Measurements from ENCODE around the gene PPP4R4.

PPP4R4 gene

GRCh38 chr14:94285158-94285557, 111.0 kb downstream of the PPP4R4 start:
- no peak overlapping the region for H2BK15ac ChIP-seq (ENCODE audit: low read length)
- no peak overlapping the region for H3K14ac ChIP-seq (ENCODE audit: low read length)
- H3K27me3 ChIP-seq (ENCODE audit: control insufficient read depth in 3 of 3, insufficient read depth in 3 of 3, low read depth in 1 of 3, low read length in 3 of 3): no peaks in the 10 kb centered on the region
- H2AK5ac ChIP-seq (ENCODE audit: low read depth, low read length): no peak overlapping the region
- H2AFZ ChIP-seq (ENCODE audit: low read length): no peak overlapping the region
- H3K23ac ChIP-seq (ENCODE audit: low read depth, low read length, poor library complexity): no peak overlapping the region
- no peaks in the 10 kb centered on the region for H3K36me3 ChIP-seq (replicated peaks in 1 of 2; ENCODE audit: control insufficient read depth in 2 of 2, insufficient read depth in 2 of 2, low read length in 2 of 2)
- no peak overlapping the region for H2BK5ac ChIP-seq (ENCODE audit: low read length)
- no peaks in the 10 kb centered on the region for H3K79me1 ChIP-seq (ENCODE audit: low read depth, low read length)
- no peak overlapping the region for H4K91ac ChIP-seq (ENCODE audit: low read depth, low read length, poor library complexity)
- no peak overlapping the region for H3K4me2 ChIP-seq (ENCODE audit: insufficient read depth, low read length, poor library complexity, severe bottlenecking)
- no peak for DNase-seq (ENCODE audit: low spot score)
- H3K9ac ChIP-seq (ENCODE audit: low read depth, low read length, poor library complexity): no peak overlapping the region
- H3K27ac ChIP-seq (replicated peaks; ENCODE audit: low read length): no peak overlapping the region
- H2BK12ac ChIP-seq (ENCODE audit: low read length): no peak overlapping the region
- H3K9me3 ChIP-seq (replicated peaks in 1 of 2; ENCODE audit: control insufficient read depth in 2 of 2, insufficient read depth in 1 of 2, low read depth in 1 of 2, low read length in 2 of 2): peaks cover 0 to 3% of the 10 kb centered on the region in 2 donors
- H3K18ac ChIP-seq (ENCODE audit: low read length): no peak overlapping the region
- H4K8ac ChIP-seq (ENCODE audit: low read depth, low read length): no peak overlapping the region
- H3K4me1 ChIP-seq (ENCODE audit: control insufficient read depth in 2 of 2, insufficient read depth in 1 of 2, low read depth in 1 of 2, low read length in 2 of 2): peaks cover 0 to 5% of the 10 kb centered on the region in 2 donors
- H2BK120ac ChIP-seq (ENCODE audit: low read depth, low read length): no peak overlapping the region
- H3K4me3 ChIP-seq (ENCODE audit: low read length in 2 of 2): no peak overlapping the region
- no peak overlapping the region for H3K4ac ChIP-seq (ENCODE audit: low read length)

- Histone ChIP-seq H3K18ac (ENCODE audit: low read length) (peak overlapping the region; percentile 32), H4K8ac (ENCODE audit: low read depth, low read length) (peak overlapping the region; percentile 73), H4K91ac (ENCODE audit: low read depth, low read length, poor library complexity) (no peak overlapping the region), H3K4me1 (ENCODE audit: control insufficient read depth in 2 of 2, insufficient read depth in 1 of 2, low read depth in 1 of 2, low read length in 2 of 2) (peaks cover 0 to 5% of the 10 kb centered on the region in 2 donors), H3K36me3 (replicated peaks in 1 of 2; ENCODE audit: control insufficient read depth in 2 of 2, insufficient read depth in 2 of 2, low read length in 2 of 2) (no peaks in the 10 kb centered on the region), H2AK5ac (ENCODE audit: low read depth, low read length) (no peak overlapping the region), H3K79me1 (ENCODE audit: low read depth, low read length) (no peaks in the 10 kb centered on the region), H3K4me3 (ENCODE audit: low read length in 2 of 2) (no peak overlapping the region), H3K4ac (ENCODE audit: low read length) (no peak overlapping the region), H3K27ac (replicated peaks; ENCODE audit: low read length) (no peak overlapping the region), H2BK5ac (ENCODE audit: low read length) (no peak overlapping the region), H3K27me3 (ENCODE audit: control insufficient read depth in 3 of 3, insufficient read depth in 3 of 3, low read depth in 1 of 3, low read length in 3 of 3) (no peaks in the 10 kb centered on the region), H3K14ac (ENCODE audit: low read length) (no peak overlapping the region), H2BK15ac (ENCODE audit: low read length) (no peak overlapping the region), H3K9me3 (replicated peaks in 1 of 2; ENCODE audit: control insufficient read depth in 2 of 2, insufficient read depth in 1 of 2, low read depth in 1 of 2, low read length in 2 of 2) (peaks cover 0 to 3% of the 10 kb centered on the region in 2 donors), H3K4me2 (ENCODE audit: insufficient read depth, low read length, poor library complexity, severe bottlenecking) (no peak overlapping the region), H2AFZ (ENCODE audit: low read length) (no peak overlapping the region), H3K23ac (ENCODE audit: low read depth, low read length, poor library complexity) (no peak overlapping the region), H2BK120ac (ENCODE audit: low read depth, low read length) (no peak overlapping the region), H3K9ac (ENCODE audit: low read depth, low read length, poor library complexity) (no peak overlapping the region), H2BK12ac (ENCODE audit: low read length) (no peak overlapping the region)
- no CpG with 5 or more reads among the region's 14 CpGs for WGBS, 2 donors (ENCODE audit: extremely low coverage in 2 of 2, insufficient read length in 2 of 2, insufficient replicate concordance in 1 of 2)
- no peak for DNase-seq (ENCODE audit: low spot score)
Observed at GRCh38 chr14:94288610-94289465, 114.7 kb downstream of the PPP4R4 start.

DNA sequence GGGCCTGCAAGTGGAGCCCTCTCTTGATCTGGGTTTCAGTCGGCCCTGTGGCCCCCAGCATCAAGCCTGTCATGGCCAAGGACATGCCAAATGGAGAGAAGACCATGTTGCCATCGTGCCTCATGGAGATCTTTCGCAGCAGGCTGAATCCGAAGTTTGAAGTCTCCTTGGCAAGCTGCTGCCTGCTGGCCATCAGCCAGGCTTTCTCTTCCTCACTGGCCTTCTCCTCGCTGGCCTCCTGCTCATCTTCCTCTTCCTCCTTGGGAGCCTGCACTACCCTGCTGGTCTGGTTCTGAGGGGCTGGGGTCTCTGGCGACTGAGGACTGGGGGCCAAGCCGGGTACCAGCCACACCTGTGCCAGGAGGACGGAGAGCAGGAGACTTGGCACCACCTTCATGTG, 116.1 kb downstream of the PPP4R4 start:
- DNase-seq (ENCODE audit: low spot score): no peak

GRCh38 chr14:94291159-94291905, 117.2 kb downstream of the PPP4R4 start:
- WGBS, 2 donors (ENCODE audit: extremely low coverage in 2 of 2, insufficient read length in 2 of 2, insufficient replicate concordance in 1 of 2): no CpG with 5 or more reads among the region's 13 CpGs

More for the DNA sequence above, 116.1 kb downstream of the PPP4R4 start:
- H3K9me3 ChIP-seq (replicated peaks in 1 of 2; ENCODE audit: control insufficient read depth in 2 of 2, insufficient read depth in 1 of 2, low read depth in 1 of 2, low read length in 2 of 2): peaks cover 0 to 3% of the 10 kb centered on the region in 2 donors
- no peak overlapping the region for H2BK5ac ChIP-seq (ENCODE audit: low read length)
- H4K91ac ChIP-seq (ENCODE audit: low read depth, low read length, poor library complexity): no peak overlapping the region
- H3K9ac ChIP-seq (ENCODE audit: low read depth, low read length, poor library complexity): no peak overlapping the region
- no peaks in the 10 kb centered on the region for H3K27me3 ChIP-seq (ENCODE audit: control insufficient read depth in 3 of 3, insufficient read depth in 3 of 3, low read depth in 1 of 3, low read length in 3 of 3)
- no peak overlapping the region for H3K23ac ChIP-seq (ENCODE audit: low read depth, low read length, poor library complexity)
- H4K8ac ChIP-seq (ENCODE audit: low read depth, low read length): no peak overlapping the region
- H3K4me1 ChIP-seq (ENCODE audit: control insufficient read depth in 2 of 2, insufficient read depth in 1 of 2, low read depth in 1 of 2, low read length in 2 of 2): peaks cover 0 to 5% of the 10 kb centered on the region in 2 donors
- H2AFZ ChIP-seq (ENCODE audit: low read length): no peak overlapping the region
- no peak overlapping the region for H3K4ac ChIP-seq (ENCODE audit: low read length)
- H2BK120ac ChIP-seq (ENCODE audit: low read depth, low read length): no peak overlapping the region
- H3K27ac ChIP-seq (replicated peaks; ENCODE audit: low read length): no peak overlapping the region
- no peak overlapping the region for H3K14ac ChIP-seq (ENCODE audit: low read length)
- H3K4me2 ChIP-seq (ENCODE audit: insufficient read depth, low read length, poor library complexity, severe bottlenecking): no peak overlapping the region
- no peaks in the 10 kb centered on the region for H3K79me1 ChIP-seq (ENCODE audit: low read depth, low read length)
- no peak overlapping the region for H2BK15ac ChIP-seq (ENCODE audit: low read length)
- H2AK5ac ChIP-seq (ENCODE audit: low read depth, low read length): no peak overlapping the region
- H3K4me3 ChIP-seq (ENCODE audit: low read length in 2 of 2): no peak overlapping the region
- no peaks in the 10 kb centered on the region for H3K36me3 ChIP-seq (replicated peaks in 1 of 2; ENCODE audit: control insufficient read depth in 2 of 2, insufficient read depth in 2 of 2, low read length in 2 of 2)
- H3K18ac ChIP-seq (ENCODE audit: low read length): no peak overlapping the region
- no CpG with 5 or more reads among the region's 8 CpGs for WGBS, 2 donors (ENCODE audit: extremely low coverage in 2 of 2, insufficient read length in 2 of 2, insufficient replicate concordance in 1 of 2)
- H2BK12ac ChIP-seq (ENCODE audit: low read length): no peak overlapping the region

More at GRCh38 chr14:94291159-94291905, 117.2 kb downstream of the PPP4R4 start:
- Histone ChIP-seq H3K4ac (ENCODE audit: low read length) (no peak overlapping the region), H2BK12ac (ENCODE audit: low read length) (no peak overlapping the region), H3K23ac (ENCODE audit: low read depth, low read length, poor library complexity) (no peak overlapping the region), H2AFZ (ENCODE audit: low read length) (no peak overlapping the region), H3K14ac (ENCODE audit: low read length) (no peak overlapping the region), H3K9me3 (replicated peaks in 1 of 2; ENCODE audit: control insufficient read depth in 2 of 2, insufficient read depth in 1 of 2, low read depth in 1 of 2, low read length in 2 of 2) (peaks cover 0 to 3% of the 10 kb centered on the region in 2 donors), H3K18ac (ENCODE audit: low read length) (no peak overlapping the region), H3K4me3 (ENCODE audit: low read length in 2 of 2) (no peak overlapping the region), H4K8ac (ENCODE audit: low read depth, low read length) (no peak overlapping the region), H3K9ac (ENCODE audit: low read depth, low read length, poor library complexity) (no peak overlapping the region), H2AK5ac (ENCODE audit: low read depth, low read length) (no peak overlapping the region), H2BK5ac (ENCODE audit: low read length) (no peak overlapping the region), H3K4me2 (ENCODE audit: insufficient read depth, low read length, poor library complexity, severe bottlenecking) (no peak overlapping the region), H3K4me1 (ENCODE audit: control insufficient read depth in 2 of 2, insufficient read depth in 1 of 2, low read depth in 1 of 2, low read length in 2 of 2) (peaks cover 0 to 5% of the 10 kb centered on the region in 2 donors), H3K27me3 (ENCODE audit: control insufficient read depth in 3 of 3, insufficient read depth in 3 of 3, low read depth in 1 of 3, low read length in 3 of 3) (no peaks in the 10 kb centered on the region), H3K36me3 (replicated peaks in 1 of 2; ENCODE audit: control insufficient read depth in 2 of 2, insufficient read depth in 2 of 2, low read length in 2 of 2) (no peaks in the 10 kb centered on the region), H3K79me1 (ENCODE audit: low read depth, low read length) (no peaks in the 10 kb centered on the region), H2BK120ac (ENCODE audit: low read depth, low read length) (no peak overlapping the region), H4K91ac (ENCODE audit: low read depth, low read length, poor library complexity) (no peak overlapping the region), H3K27ac (replicated peaks; ENCODE audit: low read length) (no peak overlapping the region), H2BK15ac (ENCODE audit: low read length) (no peak overlapping the region)
- DNase-seq (ENCODE audit: low spot score): no peak

Measured in neuronal stem cell (in vitro differentiated cells).